NCI-H510A treated with DMSO at 0.1 percent for 48 hours (cell line): Measurements from ENCODE around the gene VENTX.

Source experiments
- DNase-seq: peaks from one replicate; lab custom pipeline; 2025; lab: John Stamatoyannopoulos, UW

Gene VENTX

GRCh38 chr10:133235265-133235855 is 2.3 kb upstream of the VENTX start:
- no peak for DNase-seq

GRCh38 chr10:133235932-133236331 is 1.7 kb upstream of the VENTX start:
- no peak for DNase-seq

DNA sequence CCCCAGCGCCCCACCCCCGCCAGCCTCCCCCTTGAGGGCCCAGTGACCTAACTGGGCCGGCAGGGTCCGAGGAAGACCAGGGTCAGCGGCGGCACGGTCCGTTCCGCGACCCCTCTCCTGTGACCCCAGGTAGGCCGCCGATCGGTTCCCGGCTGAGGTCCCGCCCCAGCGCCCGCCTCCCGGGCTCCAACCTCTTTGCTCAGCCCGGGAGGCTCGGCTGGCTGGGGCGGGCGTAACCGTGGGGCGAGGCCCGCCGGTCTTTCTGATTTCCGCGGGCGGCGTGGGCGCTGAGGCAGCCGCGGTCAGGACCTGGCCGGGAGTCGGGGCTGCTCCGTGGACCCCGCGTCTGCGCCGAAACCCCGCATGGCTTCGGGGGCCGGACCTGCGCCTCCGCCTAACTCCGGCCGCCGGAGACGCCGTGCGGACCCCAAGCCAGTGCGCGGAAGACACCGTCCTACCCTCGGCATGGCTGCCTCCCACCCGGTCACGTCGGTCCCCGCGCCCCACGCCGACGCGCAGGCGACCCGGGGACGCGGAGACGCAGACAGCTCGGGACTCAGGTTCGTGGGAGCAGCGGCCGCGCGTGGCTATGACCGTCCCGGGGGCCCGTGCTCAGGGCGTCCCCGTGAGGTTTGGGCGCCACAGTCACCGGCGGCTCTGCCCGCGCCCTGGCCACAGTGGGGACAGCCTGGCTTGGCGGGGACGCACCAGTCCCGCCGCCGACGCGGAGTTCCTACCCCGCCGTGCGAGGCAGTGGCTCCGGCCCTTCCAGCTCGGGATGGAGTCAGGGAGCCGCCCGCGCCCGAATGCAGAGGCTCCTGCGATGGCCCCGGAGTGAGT is 1.0 kb upstream of the VENTX start:
- no peak for DNase-seq

DNA sequence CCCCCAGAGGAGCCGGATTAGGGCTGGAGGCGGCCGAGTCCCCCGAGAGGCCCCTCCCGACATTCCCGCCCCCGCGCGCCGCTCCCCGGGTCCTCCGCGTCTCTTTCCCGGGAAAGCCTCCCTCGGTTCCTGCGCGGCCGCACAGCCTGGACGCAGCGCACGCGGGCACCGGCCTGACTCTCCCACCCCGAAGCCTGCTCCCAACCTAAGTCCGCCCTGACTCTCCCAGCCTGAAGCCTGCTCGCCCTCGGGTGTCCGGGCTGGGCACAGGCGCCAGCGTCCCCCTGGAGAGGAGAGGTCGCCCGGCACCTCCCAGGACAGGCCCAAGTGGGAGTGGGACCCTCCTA is 441 bp upstream of the VENTX start:
- no peak for DNase-seq

DNA sequence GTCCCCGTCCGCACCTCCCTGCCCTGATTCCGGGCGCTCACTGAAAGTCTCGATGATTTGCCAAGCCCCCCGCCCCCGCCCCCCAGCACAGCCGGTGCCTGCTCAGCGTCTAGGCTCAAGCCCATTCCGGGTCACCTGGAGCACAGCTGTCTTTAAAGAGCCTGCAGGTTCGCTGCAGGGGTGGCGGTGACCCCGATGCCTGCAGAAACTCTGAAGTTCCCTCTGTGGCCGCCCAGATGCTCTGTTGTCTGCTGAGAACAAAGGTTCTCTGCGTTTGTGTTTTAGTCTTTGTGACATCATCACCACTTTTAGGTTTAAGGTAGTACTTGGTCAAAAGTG is 780 bp downstream of the VENTX start:
- no peak for DNase-seq

- DNase-seq: no peak
Measured at GRCh38 chr10:133239990-133240389, 2.3 kb downstream of the VENTX start.

DNA sequence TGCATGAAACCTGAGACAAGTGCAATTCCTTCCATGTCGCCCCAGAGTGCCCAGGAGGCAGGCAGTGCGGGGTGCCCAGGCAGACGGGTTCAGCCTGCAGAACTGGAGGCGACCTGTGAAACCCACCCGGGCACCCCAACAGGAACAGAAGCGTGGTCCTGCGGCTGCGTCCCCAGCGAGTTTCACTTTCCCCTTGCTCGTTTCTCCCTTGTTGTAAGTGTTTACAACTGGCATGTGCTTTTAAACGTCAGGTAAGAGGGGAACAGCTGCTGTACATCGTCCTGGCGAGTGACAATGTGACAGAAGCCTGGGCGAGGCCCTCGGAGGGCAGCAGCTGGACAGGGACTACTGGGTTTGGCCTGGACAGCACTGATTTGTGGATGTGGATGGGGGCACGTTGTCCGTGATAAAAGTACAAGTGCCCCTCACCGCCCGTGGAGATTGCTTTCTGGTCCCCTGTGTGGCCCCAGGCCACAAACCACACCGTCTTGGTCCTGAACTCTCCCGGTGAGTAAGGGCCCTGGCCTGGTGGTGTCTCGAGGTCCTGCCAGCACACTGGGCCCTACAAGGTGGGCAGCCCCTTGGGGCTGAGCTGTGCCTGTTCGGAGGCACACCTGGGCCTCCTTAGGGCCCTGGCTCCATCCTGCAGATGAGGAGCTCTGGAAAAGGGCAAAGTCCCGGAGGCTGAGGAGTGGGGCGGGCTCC is 4.0 kb downstream of the VENTX start:
- no peak for DNase-seq

GRCh38 chr10:133242611-133243356 is 5.1 kb downstream of the VENTX start:
- no peak for DNase-seq

DNA sequence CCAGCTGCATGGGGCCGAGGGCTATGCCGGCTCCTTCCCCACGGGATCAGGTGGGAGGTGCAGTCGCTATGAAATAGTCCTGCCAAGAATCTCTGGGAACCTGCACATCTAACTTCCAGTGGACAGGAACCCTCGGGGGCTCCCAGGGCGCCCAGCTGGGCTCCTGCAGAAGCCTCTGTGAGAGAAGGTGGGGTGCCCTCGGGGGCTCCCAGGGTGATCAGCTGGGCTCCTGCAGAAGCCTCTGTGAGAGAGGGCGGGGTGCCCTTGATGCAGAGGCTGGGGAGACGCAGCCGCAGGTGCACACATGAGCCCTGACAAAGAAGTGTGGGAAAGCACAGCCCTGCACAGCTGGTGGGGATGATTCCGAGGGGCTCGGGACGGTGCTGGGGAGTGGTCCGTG is 5.9 kb downstream of the VENTX start:
- DNase-seq: no peak

- no peak for DNase-seq
Measured at GRCh38 chr10:133245439-133246235, 8.0 kb downstream of the VENTX start.

- DNase-seq: no peak
Measured at GRCh38 chr10:133246236-133246626, 8.6 kb downstream of the VENTX start.

GRCh38 chr10:133247681-133248333 is 10.2 kb downstream of the VENTX start:
- DNase-seq: no peak

GRCh38 chr10:133248334-133248715 is 10.7 kb downstream of the VENTX start:
- DNase-seq: no peak

- no peak for DNase-seq
Measured at GRCh38 chr10:133249094-133249780, 11.6 kb downstream of the VENTX start.

GRCh38 chr10:133249975-133250754 is 12.5 kb downstream of the VENTX start:
- no peak for DNase-seq

DNA sequence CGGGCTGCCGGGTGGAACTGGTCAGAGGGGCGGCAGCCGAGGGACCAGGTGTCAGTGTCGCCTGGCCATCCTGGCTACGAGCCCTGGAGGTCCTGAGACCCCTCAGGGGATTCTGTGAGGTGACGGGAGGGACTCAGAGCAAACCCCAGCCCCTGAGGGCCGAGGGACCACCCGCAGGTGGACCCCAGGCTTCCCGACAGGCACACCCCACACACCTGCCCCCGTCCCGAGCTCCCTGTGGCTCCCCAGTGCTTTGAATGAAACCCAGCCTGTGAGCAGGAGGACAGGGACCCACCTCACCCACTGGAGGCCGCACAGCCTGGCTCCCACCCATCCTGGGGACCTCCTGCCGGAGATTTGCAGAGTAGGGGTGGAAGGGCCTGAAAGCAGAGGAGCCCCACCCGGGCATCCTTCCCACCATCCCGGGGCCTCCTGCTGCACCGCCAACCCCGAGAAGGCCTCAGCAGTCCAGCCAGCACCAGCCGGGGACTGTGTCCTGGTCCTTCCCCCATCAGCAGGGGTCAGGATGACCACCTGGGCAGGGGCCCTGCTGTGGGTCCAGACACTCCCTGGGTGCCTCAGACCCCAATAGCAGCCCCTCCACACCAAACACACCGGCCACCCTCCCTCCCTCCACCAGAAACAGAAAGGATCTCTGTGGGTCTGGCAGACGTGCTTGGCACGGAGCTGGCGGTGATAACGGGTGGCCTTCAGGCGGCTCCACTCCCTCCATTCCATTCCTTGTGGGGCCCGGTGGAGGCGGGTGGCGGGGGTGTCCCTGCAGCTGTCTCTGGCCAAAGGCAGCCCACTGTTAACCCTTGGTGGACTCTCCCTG is 13.9 kb downstream of the VENTX start:
- DNase-seq: no peak

DNA sequence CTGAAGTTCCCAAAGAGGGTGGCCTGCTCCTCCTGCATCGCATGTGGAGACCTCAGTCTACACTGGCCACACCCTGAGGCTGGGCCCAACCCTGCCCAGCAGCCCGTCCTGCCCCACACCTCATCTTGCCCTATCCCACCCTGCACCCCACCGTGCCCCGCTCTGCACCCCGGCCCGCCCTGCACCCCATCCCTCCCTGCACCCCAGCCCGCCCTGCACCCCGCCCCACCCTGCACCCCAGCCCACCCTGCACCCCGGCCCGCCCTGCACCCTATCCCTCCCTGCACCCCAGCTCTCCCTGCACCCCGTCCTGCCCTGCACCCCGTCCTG is 14.5 kb downstream of the VENTX start:
- no peak for DNase-seq

DNA sequence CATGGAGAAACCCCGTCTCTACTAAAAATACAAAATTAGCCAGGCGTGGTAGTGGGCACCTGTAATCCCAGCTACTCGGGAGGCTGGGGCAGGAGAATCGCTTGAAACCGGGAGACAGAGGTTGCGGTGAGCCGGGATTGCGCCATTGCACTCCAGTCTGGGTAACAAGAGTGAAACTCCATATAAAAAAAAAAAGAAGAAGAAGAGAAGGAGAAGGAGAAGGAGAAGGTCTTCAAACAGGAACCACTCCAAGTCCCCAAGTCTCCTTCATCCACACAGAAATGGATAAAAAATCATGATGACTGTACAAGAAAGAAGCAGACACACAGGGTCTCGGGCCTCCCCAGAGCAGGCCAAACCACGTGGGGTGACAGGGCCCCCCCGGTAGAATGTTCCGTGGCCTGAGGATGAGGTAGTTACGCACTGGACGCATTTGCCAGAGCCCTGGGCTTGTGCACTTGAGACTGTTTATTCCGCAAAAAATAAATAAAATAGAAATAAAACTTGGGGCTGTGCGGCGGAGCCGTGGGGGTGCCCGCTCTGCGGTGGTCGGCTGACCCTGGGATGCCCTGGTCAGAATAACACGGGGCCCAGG is 15.8 kb downstream of the VENTX start:
- no peak for DNase-seq
